Large intestine (tissue), 3 donors: Measurements from ENCODE around the gene PSEN2. TPM values are rescaled to one million over a fixed set of nuclear protein-coding genes. Genes with fewer than 3 reads are reported as not detected.

Experiments
- DNase-seq, 2 donors: peaks; one replicate each; pipeline versions ENCODE4 v3.0.0 to v3.0.0-alpha.2; 2013
- H3K27ac ChIP-seq: one replicate; pipeline ENCODE4 v1.5.1; 2013; ENCODE audit warnings: low read length
- H3K27me3 ChIP-seq: 2 replicates; pipeline ENCODE4 v1.6.1; 2013; ENCODE audit warnings: low read length; ENCODE audit not compliant: control insufficient read depth, insufficient read depth
- H3K36me3 ChIP-seq: 2 replicates; pipeline ENCODE4 v1.6.1; 2013; ENCODE audit warnings: low read length; ENCODE audit not compliant: control insufficient read depth, insufficient read depth
- H3K4me1 ChIP-seq: one replicate; pipeline ENCODE4 v1.6.1; 2013; ENCODE audit warnings: low read length; ENCODE audit not compliant: control insufficient read depth, insufficient read depth
- H3K4me3 ChIP-seq: one replicate; pipeline ENCODE4 v1.5.1; 2013; ENCODE audit warnings: low read length
- H3K9me3 ChIP-seq: one replicate; pipeline ENCODE4 v1.6.1; 2013; ENCODE audit warnings: mild to moderate bottlenecking, low read depth, low read length, moderate library complexity; ENCODE audit not compliant: control insufficient read depth
- WGBS: methylation state at CpG from one replicate; pipeline ENCODE4 v1.1.5; 2013; ENCODE audit warnings: low lambda C conversion rate; ENCODE audit not compliant: insufficient coverage; 5-methylcytosine and 5-hydroxymethylcytosine counted together
- polyA plus RNA-seq: library from polyadenylated mRNA; unstranded; fragments of 120-200 nt; gene quantifications from one replicate; pipeline ENCODE4 v1.2.1, GENCODE V29; 2013

PSEN2 gene
- polyA plus RNA-seq, 1 donor, result 16.1 TPM

DNA sequence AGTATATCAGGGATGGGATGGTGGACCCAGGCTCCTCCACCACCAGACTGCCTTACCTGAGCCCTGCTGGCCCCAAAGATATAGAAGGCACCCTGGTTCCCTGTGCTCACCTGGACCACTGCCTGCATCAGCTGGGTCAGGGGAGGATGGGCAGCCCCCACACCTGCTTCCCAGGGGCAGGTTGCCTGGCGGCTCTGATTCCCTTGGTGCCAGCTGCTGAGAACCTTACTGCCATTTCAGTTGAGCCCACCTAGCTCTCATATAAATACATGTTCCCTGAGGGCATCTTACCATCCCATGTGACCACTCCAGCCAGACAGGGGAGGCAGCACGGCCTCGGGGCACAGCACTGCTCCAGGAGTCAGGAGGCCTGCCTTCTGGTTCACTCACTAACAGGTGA, 24.4 kb downstream of the PSEN2 start:
- H3K4me3 ChIP-seq, result no peak overlapping the region
- no peaks in the 10 kb centered on the region for H3K27me3 ChIP-seq
- no peaks in the 10 kb centered on the region for H3K9me3 ChIP-seq
- DNase-seq, result no peak
- no peak overlapping the region for H3K27ac ChIP-seq
- no CpG with 5 or more reads among the region's 3 CpGs for WGBS
- no peaks in the 10 kb centered on the region for H3K4me1 ChIP-seq
- H3K36me3 ChIP-seq, result peaks cover 32% of the 10 kb centered on the region

DNA sequence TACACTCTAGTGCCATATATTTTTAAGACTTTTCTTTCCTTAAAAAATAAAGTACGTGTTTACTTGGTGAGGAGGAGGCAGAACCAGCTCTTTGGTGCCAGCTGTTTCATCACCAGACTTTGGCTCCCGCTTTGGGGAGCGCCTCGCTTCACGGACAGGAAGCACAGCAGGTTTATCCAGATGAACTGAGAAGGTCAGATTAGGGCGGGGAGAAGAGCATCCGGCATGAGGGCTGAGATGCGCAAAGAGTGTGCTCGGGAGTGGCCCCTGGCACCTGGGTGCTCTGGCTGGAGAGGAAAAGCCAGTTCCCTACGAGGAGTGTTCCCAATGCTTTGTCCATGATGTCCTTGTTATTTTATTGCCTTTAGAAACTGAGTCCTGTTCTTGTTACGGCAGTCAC, 25.2 kb downstream of the PSEN2 start:
- peaks cover 27% of the 10 kb centered on the region for H3K36me3 ChIP-seq
- no peak for DNase-seq
- no peaks in the 10 kb centered on the region for H3K27me3 ChIP-seq
- no peaks in the 10 kb centered on the region for H3K4me1 ChIP-seq
- WGBS, result no CpG with 5 or more reads among the region's 11 CpGs
- H3K27ac ChIP-seq, result no peak overlapping the region
- H3K9me3 ChIP-seq, result no peaks in the 10 kb centered on the region
- H3K4me3 ChIP-seq, result no peak overlapping the region

DNA sequence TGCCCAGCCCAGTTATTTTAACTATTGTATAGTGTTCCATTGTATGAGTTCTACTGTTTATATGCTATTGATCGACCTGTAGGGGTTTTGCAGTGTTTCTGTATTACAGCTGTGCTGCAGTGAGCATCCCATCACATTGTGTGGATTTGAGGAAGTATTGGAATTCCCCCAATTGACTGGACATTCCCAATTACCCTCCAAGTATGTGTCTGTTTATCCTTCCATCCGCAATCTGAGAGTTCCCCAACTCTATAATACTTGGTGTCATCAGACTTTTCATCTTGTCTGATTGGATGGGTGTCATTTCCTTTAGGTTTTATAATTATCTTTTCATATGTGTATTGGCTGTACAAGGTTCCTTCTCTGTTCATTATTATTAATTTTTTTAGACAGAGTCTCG, 27.8 kb downstream of the PSEN2 start:
- no peak for DNase-seq
- no peaks in the 10 kb centered on the region for H3K4me1 ChIP-seq
- no peak overlapping the region for H3K27ac ChIP-seq
- H3K4me3 ChIP-seq, result no peak overlapping the region
- H3K36me3 ChIP-seq, result peaks cover 19% of the 10 kb centered on the region
- H3K27me3 ChIP-seq, result no peaks in the 10 kb centered on the region
- H3K9me3 ChIP-seq, result no peaks in the 10 kb centered on the region
- 83% methylated on average over 2 of the region's 3 CpGs for WGBS

DNA sequence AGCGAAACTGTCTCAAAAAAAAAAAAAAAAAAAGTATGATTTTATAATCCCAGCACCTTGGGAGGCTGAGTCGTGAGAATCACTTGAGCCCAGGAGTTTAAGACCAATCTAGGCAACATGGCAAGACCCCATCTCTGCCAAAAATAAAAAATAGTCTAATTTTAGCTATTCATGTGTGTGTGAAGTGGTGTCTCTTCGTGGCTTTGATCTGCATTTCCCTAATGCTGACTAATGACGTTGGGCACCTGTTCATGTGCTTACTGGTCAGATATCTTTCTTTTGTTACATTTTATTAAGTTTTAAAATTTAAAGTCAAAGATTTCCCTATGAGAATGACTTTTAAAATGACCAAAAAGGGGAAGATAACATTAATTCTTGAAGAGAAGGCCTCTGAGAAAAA, 31.0 kb downstream of the PSEN2 start:
- H3K27ac ChIP-seq, result no peak overlapping the region
- no peak overlapping the region for H3K4me3 ChIP-seq
- H3K9me3 ChIP-seq, result no peaks in the 10 kb centered on the region
- no peaks in the 10 kb centered on the region for H3K27me3 ChIP-seq
- DNase-seq, result no peak
- no peaks in the 10 kb centered on the region for H3K4me1 ChIP-seq
- 92% methylated on average over 2 of the region's 4 CpGs for WGBS
- H3K36me3 ChIP-seq, result peaks cover 7% of the 10 kb centered on the region

DNA sequence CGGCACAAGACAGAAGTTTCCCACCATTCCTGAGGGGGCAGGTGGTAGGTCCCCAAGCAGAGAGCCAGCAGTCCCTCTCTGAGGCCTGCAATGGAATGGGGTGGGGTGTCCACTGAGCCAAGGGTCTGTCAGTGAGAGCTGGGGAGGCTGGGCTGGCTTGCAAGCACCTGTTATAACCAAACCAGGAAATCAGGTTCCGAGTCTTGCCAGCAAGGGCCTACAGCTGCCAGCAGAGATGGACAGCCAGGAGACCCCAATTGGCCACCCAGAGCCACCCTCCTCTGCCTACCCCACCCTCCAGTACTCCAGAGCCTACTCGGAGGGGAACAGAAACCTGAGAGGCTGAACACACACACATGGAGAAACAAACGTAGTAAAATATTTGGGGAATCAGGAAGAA, 32.2 kb downstream of the PSEN2 start:
- no peak overlapping the region for H3K27ac ChIP-seq
- no CpG with 5 or more reads among the region's 4 CpGs for WGBS

DNA sequence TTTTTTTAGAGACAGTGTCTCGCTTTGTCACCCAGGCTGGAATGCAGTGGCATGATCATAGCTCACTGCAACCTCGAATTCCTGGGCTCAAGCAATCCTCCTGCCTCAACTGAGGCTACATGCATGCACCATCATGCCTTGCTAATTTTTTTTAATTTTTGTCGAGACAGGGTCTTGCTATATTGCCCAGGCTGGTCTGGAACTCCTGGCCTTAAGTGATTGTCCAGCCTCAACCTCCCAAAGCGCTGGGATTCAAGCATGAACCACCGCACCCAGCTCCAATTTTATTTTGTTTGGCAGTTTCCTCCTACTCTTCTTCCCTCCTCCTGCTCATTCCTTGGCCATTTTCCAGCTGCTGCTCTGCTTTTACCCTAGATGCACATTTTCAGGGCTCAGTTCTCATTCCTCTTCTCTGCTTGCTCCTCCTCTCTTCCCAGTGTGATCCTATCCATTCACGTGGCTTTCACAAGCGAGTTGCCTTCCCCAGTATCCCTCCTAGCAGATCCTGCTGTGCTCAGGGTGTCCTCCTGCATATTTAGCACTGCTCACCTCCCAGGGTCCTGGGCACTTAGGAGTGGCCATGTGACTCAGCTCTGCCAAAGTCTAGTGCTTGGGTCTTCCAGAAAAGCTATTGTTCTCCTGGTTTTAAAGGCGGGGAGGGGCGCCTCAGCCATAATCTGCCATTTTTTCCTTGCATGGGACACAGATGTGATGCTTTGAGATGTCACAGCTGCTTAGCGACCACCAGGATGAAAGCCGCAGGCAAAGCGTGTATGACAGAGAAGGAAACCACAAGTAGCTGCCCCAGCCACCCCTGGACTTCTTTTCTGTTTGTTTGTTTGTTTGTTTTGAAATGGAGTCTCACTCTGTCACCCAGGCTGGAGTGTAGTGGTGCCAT, 33.7 kb downstream of the PSEN2 start:
- H3K9me3 ChIP-seq, result no peaks in the 10 kb centered on the region
- no peak overlapping the region for H3K4me3 ChIP-seq
- WGBS, result 71% methylated on average over 2 of the region's 12 CpGs
- H3K4me1 ChIP-seq, result no peaks in the 10 kb centered on the region
- H3K27ac ChIP-seq, result peak overlapping the region; percentile 38
- H3K36me3 ChIP-seq, result peaks cover 7% of the 10 kb centered on the region
- no peaks in the 10 kb centered on the region for H3K27me3 ChIP-seq
- peak in 1 of 2 donors; percentile 29 for DNase-seq

More for the DNA sequence above, 32.2 kb downstream of the PSEN2 start:
- Histone ChIP-seq H3K36me3 (peaks cover 7% of the 10 kb centered on the region), H3K9me3 (no peaks in the 10 kb centered on the region), H3K4me3 (no peak overlapping the region), H3K4me1 (no peaks in the 10 kb centered on the region), H3K27me3 (no peaks in the 10 kb centered on the region)
- no peak for DNase-seq

DNA sequence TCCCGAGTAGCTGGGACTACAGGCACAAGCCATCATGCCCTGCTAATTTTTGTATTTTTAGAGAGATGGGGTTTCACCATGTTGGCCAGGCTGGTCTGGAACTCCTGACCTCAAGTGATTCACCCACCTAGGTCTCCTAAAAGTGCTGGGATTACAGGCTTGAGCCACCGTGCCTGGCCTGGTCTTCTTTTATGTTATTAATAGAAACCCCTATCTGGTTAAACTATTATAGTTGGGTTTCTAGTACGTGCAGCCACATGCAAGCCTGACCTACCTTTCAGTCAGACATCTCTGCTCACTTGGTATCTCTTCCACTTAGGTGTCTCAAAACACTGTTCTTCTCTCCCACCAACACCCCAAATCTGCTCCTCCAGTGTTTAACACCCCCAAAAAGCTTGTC, 34.4 kb downstream of the PSEN2 start:
- H3K36me3 ChIP-seq, result peaks cover 2% of the 10 kb centered on the region
- H3K27me3 ChIP-seq, result no peaks in the 10 kb centered on the region
- no peaks in the 10 kb centered on the region for H3K9me3 ChIP-seq
- no peak for DNase-seq
- no peak overlapping the region for H3K27ac ChIP-seq
- no CpG with 5 or more reads among the region's 3 CpGs for WGBS
- no peaks in the 10 kb centered on the region for H3K4me1 ChIP-seq
- H3K4me3 ChIP-seq, result no peak overlapping the region

DNA sequence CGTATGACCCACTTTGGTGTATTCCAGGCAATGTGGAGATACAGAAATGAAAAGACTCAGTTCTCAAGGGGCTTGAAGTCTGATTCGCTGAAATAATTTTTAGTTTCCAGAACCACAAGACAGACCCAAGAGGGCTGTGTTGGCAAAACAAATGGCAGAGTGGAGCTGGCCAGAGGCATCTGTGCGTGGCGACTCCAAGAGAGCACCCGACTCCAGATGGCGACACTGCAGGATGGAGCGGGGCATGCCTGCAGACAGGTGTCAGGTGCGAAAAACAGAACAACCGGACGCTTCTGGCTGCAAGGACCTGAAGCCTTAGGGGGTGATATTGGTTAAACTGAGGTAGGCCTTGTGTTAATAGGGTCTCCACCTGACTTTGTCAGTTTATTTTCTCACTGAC, 38.0 kb downstream of the PSEN2 start:
- WGBS, result no CpG with 5 or more reads among the region's 10 CpGs
- H3K27me3 ChIP-seq, result no peaks in the 10 kb centered on the region
- H3K36me3 ChIP-seq, result no peaks in the 10 kb centered on the region
- no peak overlapping the region for H3K27ac ChIP-seq
- H3K9me3 ChIP-seq, result no peaks in the 10 kb centered on the region
- H3K4me1 ChIP-seq, result peaks cover 2% of the 10 kb centered on the region
- DNase-seq, result no peak
- no peak overlapping the region for H3K4me3 ChIP-seq

DNA sequence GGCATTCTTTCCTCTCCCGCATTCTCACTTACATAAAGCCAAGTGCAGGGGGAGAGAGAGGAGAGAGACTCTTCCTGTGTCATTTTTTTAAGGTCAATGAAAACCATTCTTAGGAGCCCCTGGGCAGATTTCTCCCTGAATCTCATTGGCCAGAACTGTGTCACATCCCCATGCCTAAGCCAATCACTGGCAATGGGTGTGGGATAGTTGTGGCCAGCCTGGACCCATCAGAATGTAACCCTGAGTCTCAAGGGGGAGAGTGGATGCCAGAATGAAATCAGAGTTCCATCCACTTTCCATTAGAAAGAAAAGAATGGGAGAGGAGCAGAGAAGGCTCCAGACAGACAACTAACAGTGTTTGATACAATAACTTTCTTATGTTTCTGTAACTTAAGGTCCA, 38.5 kb downstream of the PSEN2 start:
- no peaks in the 10 kb centered on the region for H3K9me3 ChIP-seq
- H3K36me3 ChIP-seq, result no peaks in the 10 kb centered on the region
- peaks cover 2% of the 10 kb centered on the region for H3K4me1 ChIP-seq
- H3K4me3 ChIP-seq, result no peak overlapping the region
- DNase-seq, result no peak
- H3K27ac ChIP-seq, result no peak overlapping the region
- 100% methylated on average over 1 of the region's 1 CpG for WGBS
- no peaks in the 10 kb centered on the region for H3K27me3 ChIP-seq

DNA sequence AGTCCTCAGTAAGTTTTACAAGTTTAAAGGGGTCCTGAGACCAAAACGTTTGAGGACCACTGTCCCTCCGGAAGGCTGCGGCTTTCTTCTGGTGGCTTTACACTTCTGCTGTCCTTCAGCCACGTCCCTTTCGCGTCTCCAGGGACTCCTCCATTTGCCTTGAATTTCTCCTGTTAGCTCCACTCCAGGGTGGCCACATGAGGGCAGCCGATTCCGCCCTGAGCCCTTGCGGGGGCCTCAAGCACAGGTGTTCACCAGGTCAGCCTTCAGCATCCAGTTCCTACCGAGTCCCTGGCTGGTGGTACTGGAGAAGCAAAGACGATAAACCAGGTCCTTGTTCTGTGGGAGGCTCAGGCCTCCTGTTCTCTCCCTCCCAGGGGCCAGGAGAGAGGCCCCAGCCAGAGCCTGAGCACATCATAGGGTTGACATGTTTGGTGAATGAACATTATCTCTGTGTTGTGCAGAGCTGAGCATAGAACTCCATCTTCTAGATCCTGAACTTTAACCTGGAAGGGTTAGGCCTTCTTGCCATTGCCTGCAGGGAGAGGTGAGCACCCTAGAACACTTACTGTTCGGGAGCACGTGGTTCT, 42.3 kb downstream of the PSEN2 start:
- no peaks in the 10 kb centered on the region for H3K27me3 ChIP-seq
- no peak overlapping the region for H3K4me3 ChIP-seq
- H3K27ac ChIP-seq, result no peak overlapping the region
- H3K9me3 ChIP-seq, result no peaks in the 10 kb centered on the region
- DNase-seq, result peak; percentile 72 to 77
- H3K4me1 ChIP-seq, result peaks cover 2% of the 10 kb centered on the region
- no CpG with 5 or more reads among the region's 13 CpGs for WGBS
- no peaks in the 10 kb centered on the region for H3K36me3 ChIP-seq

DNA sequence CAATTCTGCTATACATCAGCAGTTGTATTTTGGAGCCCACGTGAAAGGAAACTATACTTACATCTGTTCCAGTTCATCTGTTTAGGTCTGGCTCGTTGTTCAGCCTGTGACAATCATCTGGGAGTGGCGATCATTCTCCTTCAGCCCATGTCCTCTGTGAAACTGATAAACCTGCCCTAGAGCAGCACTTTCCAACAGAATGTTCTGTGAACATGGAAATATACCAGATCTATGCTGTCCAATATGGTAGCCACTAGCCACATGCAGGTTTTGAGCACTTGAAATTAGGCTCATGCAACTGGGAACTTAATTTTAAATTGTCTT, 45.2 kb downstream of the PSEN2 start:
- Histone ChIP-seq H3K27me3 (no peaks in the 10 kb centered on the region), H3K9me3 (no peaks in the 10 kb centered on the region), H3K4me3 (no peak overlapping the region), H3K36me3 (no peaks in the 10 kb centered on the region), H3K4me1 (peaks cover 2% of the 10 kb centered on the region), H3K27ac (no peak overlapping the region)
- WGBS, result 20% methylated on average over 2 of the region's 3 CpGs
- no peak for DNase-seq
